ENCODE results near the gene RRAGA.
"Not testable (repeated sequence)": the region's sequence is repeated elsewhere in the genome, so short reads cannot be mapped to it uniquely, and the experiment has no call there.

RRAGA gene

GRCh38 chr9:19020886-19021455, 28.3 kb upstream of the RRAGA start:
- H3K9ac ChIP-seq (ENCODE audit: low read length), result no peak overlapping the region
- H3K36me3 ChIP-seq (replicated peaks; ENCODE audit: low read depth, low read length), result no peaks in the 10 kb centered on the region
- no peak overlapping the region for H3K27ac ChIP-seq (ENCODE audit: low read length)
- H2AFZ ChIP-seq (ENCODE audit: low read depth, low read length), result no peak overlapping the region
- no peak overlapping the region for H3K4me2 ChIP-seq (ENCODE audit: low read length)
- H4K20me1 ChIP-seq (ENCODE audit: insufficient read depth, low read length), result no peaks in the 10 kb centered on the region
- H3K27me3 ChIP-seq (ENCODE audit: low read depth, low read length), result 0 out of 2 replicates have a peak, but pooled peaks cover 3% of the 10 kb centered on the region
- peaks cover 15% of the 10 kb centered on the region for H3K4me1 ChIP-seq (ENCODE audit: low read length)
- TF ChIP-seq EZH2phosphoT487 (IDR thresholded peaks at IDR 0.05; ENCODE audit: low read depth) (no peak), CTCF (IDR thresholded peaks at IDR 0.05; ENCODE audit: low read depth, low read length) (no peak)
- H3K9me3 ChIP-seq (ENCODE audit: insufficient read depth, low read length), result no peaks in the 10 kb centered on the region
- no peaks in the 10 kb centered on the region for H3K79me2 ChIP-seq (ENCODE audit: low read length)
- H3K4me3 ChIP-seq (ENCODE audit: low read length), result no peak overlapping the region

GRCh38 chr9:19021649-19022048, 27.6 kb upstream of the RRAGA start:
- H3K9me3 ChIP-seq (ENCODE audit: insufficient read depth, low read length); H3K79me2 ChIP-seq (ENCODE audit: low read length); H3K27me3 ChIP-seq (ENCODE audit: low read depth, low read length); H2AFZ ChIP-seq (ENCODE audit: low read depth, low read length); H3K9ac ChIP-seq (ENCODE audit: low read length); H4K20me1 ChIP-seq (ENCODE audit: insufficient read depth, low read length); H3K36me3 ChIP-seq (replicated peaks; ENCODE audit: low read depth, low read length): not testable (repeated sequence)
- Histone ChIP-seq H3K4me2 (ENCODE audit: low read length) (peak overlapping the region; percentile 27), H3K4me1 (ENCODE audit: low read length) (peaks cover 20% of the 10 kb centered on the region), H3K27ac (ENCODE audit: low read length) (0 out of 2 replicates have a peak overlapping the region, but pooled peaks have one; percentile 30), H3K4me3 (ENCODE audit: low read length) (peak overlapping the region; percentile 26; the same call in 1 of the 2 replicates)

GRCh38 chr9:19022206-19022605, 27.0 kb upstream of the RRAGA start:
- peaks cover 20% of the 10 kb centered on the region for H3K4me1 ChIP-seq (ENCODE audit: low read length)
- no peaks in the 10 kb centered on the region for H3K9me3 ChIP-seq (ENCODE audit: insufficient read depth, low read length)
- peak overlapping the region; percentile 26; the same call in 1 of the 2 replicates for H3K4me3 ChIP-seq (ENCODE audit: low read length)
- TF ChIP-seq EZH2phosphoT487 (IDR thresholded peaks at IDR 0.05; ENCODE audit: low read depth) (no peak), CTCF (IDR thresholded peaks at IDR 0.05; ENCODE audit: low read depth, low read length) (no peak)
- 0 out of 2 replicates have a peak, but pooled peaks cover 3% of the 10 kb centered on the region for H3K27me3 ChIP-seq (ENCODE audit: low read depth, low read length)
- no peak overlapping the region for H2AFZ ChIP-seq (ENCODE audit: low read depth, low read length)
- H4K20me1 ChIP-seq (ENCODE audit: insufficient read depth, low read length), result no peaks in the 10 kb centered on the region
- no peaks in the 10 kb centered on the region for H3K79me2 ChIP-seq (ENCODE audit: low read length)
- H3K4me2 ChIP-seq (ENCODE audit: low read length), result peak overlapping the region; percentile 27
- H3K36me3 ChIP-seq (replicated peaks; ENCODE audit: low read depth, low read length), result no peaks in the 10 kb centered on the region
- H3K9ac ChIP-seq (ENCODE audit: low read length), result no peak overlapping the region
- 0 out of 2 replicates have a peak overlapping the region, but pooled peaks have one; percentile 30 for H3K27ac ChIP-seq (ENCODE audit: low read length)

GRCh38 chr9:19023078-19023477, 26.1 kb upstream of the RRAGA start:
- no peak for TF ChIP-seq CTCF (IDR thresholded peaks at IDR 0.05; ENCODE audit: low read depth, low read length)
- no peak for TF ChIP-seq EZH2phosphoT487 (IDR thresholded peaks at IDR 0.05; ENCODE audit: low read depth)
- Histone ChIP-seq H3K27me3 (ENCODE audit: low read depth, low read length) (0 out of 2 replicates have a peak, but pooled peaks cover 3% of the 10 kb centered on the region), H3K4me2 (ENCODE audit: low read length) (no peak overlapping the region), H3K9me3 (ENCODE audit: insufficient read depth, low read length) (no peaks in the 10 kb centered on the region), H3K27ac (ENCODE audit: low read length) (no peak overlapping the region), H3K79me2 (ENCODE audit: low read length) (no peaks in the 10 kb centered on the region), H3K9ac (ENCODE audit: low read length) (no peak overlapping the region), H3K4me3 (ENCODE audit: low read length) (no peak overlapping the region), H3K4me1 (ENCODE audit: low read length) (peaks cover 19% of the 10 kb centered on the region), H4K20me1 (ENCODE audit: insufficient read depth, low read length) (no peaks in the 10 kb centered on the region), H3K36me3 (replicated peaks; ENCODE audit: low read depth, low read length) (no peaks in the 10 kb centered on the region), H2AFZ (ENCODE audit: low read depth, low read length) (no peak overlapping the region)

Data from OCI-LY3 (cell line).